Activated gamma-delta T cell (primary cell): ENCODE results near the gene NECAP2.
A peak's percentile ranks its signal among the peaks of the same experiment; 100 is the strongest.

Experiments used
- DNase-seq: peaks from one replicate; lab custom pipeline; 2025; lab: John Stamatoyannopoulos, UW
- total RNA-seq, 2 donors: gene quantifications; one replicate each; lab custom pipeline; 2026; lab: John Stamatoyannopoulos, UW

NECAP2 gene
- total RNA-seq = 119 to 133 reads per million in 2 donors

GRCh38 chr1:16440470-16441281, at the start of gene NECAP2:
TSS of gene NECAP2 (plus strand) at chr1:16440724. CDS start at chr1:16440762, 38 bp downstream.
- peak; percentile 73 for DNase-seq

GRCh38 chr1:16391411-16391810, 49.1 kb upstream of the NECAP2 start:
- DNase-seq = no peak

GRCh38 chr1:16392740-16393569, 47.6 kb upstream of the NECAP2 start:
- DNase-seq = no peak

GRCh38 chr1:16393570-16394521, 46.7 kb upstream of the NECAP2 start:
- DNase-seq = no peak

GRCh38 chr1:16394977-16395376, 45.5 kb upstream of the NECAP2 start:
- no peak for DNase-seq

- DNase-seq = no peak
Measured at GRCh38 chr1:16396591-16396990, 43.9 kb upstream of the NECAP2 start.

- no peak for DNase-seq
Measured at GRCh38 chr1:16397120-16397519, 43.4 kb upstream of the NECAP2 start.

- no peak for DNase-seq
Measured at GRCh38 chr1:16398371-16398953, 42.1 kb upstream of the NECAP2 start.

- DNase-seq = no peak
Measured at GRCh38 chr1:16402742-16403141, 37.8 kb upstream of the NECAP2 start.

GRCh38 chr1:16405441-16405840, 35.1 kb upstream of the NECAP2 start:
- no peak for DNase-seq

- no peak for DNase-seq
Measured at GRCh38 chr1:16406868-16407267, 33.7 kb upstream of the NECAP2 start.

GRCh38 chr1:16409536-16410152, 30.9 kb upstream of the NECAP2 start:
- DNase-seq = no peak

- no peak for DNase-seq
Measured at GRCh38 chr1:16410803-16411202, 29.7 kb upstream of the NECAP2 start.

GRCh38 chr1:16413191-16413590, 27.3 kb upstream of the NECAP2 start:
- no peak for DNase-seq

GRCh38 chr1:16418823-16419425, 21.6 kb upstream of the NECAP2 start:
- no peak for DNase-seq

GRCh38 chr1:16420424-16421118, 20.0 kb upstream of the NECAP2 start:
- DNase-seq = no peak

GRCh38 chr1:16421201-16421600, 19.3 kb upstream of the NECAP2 start:
- DNase-seq = no peak

- no peak for DNase-seq
Measured at GRCh38 chr1:16422041-16422440, 18.5 kb upstream of the NECAP2 start.

- no peak for DNase-seq
Measured at GRCh38 chr1:16425125-16426025, 15.1 kb upstream of the NECAP2 start.
